Activated naive CD8-positive, alpha-beta T cell (primary cell): ENCODE data around the gene FAM47E.

Experiments
- H3K27ac Mint-ChIP-seq: one replicate; pipeline ENCODE4 v1.8.0; 2021; ENCODE audit warnings: mixed read lengths
- H3K27me3 Mint-ChIP-seq: one replicate; pipeline ENCODE4 v1.8.0; 2021; ENCODE audit warnings: mixed read lengths
- H3K36me3 Mint-ChIP-seq: one replicate; pipeline ENCODE4 v1.8.0; 2021; ENCODE audit warnings: mixed read lengths
- H3K4me1 Mint-ChIP-seq: one replicate; pipeline ENCODE4 v1.8.0; 2021; ENCODE audit warnings: low read depth, mixed read lengths
- H3K4me3 Mint-ChIP-seq: one replicate; pipeline ENCODE4 v1.8.0; 2021; ENCODE audit warnings: mild to moderate bottlenecking, mixed read lengths
- H3K9me3 Mint-ChIP-seq: one replicate; pipeline ENCODE4 v1.8.0; 2021; ENCODE audit warnings: low read depth, mixed read lengths

FAM47E gene

DNA sequence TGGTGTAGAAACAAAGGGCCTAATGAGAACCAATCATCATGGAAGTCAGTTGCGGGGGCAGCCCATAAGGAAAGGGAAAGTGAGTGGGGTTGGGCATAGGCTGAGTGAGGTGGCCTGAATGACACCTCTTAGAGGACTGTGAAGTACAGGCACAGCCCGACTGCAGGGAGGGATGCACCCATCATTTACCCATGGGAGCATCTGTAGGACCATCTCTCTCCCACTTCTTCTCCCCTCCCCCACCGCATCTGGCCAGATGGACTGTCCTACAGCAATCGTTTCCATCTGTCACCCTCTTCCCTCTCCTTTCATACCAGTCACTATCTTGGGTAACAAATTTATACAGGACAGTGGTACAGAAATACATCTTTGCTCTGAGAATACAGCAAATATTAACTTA, 59.2 kb downstream of the FAM47E start:
- Mint-ChIP-seq H3K27ac (no peak overlapping the region), H3K4me1 (peaks cover 5% of the 10 kb centered on the region), H3K36me3 (peaks cover 5% of the 10 kb centered on the region), H3K9me3 (peaks cover 4% of the 10 kb centered on the region), H3K27me3 (no peaks in the 10 kb centered on the region), H3K4me3 (no peak overlapping the region)

DNA sequence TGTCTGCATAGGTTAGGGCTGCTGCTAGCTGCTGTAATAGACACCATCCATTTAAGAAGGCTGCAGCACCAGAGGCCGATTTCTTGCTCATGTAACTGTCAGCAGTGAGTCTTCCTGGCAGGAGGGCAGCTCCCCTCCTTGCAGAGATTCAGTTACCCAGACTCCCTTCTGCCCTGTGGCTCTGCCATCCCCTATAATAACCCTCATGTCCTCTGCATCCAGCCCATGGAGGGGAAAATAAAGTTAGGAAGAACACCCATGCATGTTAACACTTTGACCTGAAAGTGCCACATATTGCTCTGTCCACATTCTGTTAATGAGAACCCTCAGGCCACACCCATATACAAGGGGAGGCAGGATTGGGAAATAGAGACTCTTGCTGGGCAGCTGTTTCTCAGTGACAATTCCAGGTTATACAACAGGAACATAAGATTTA, 60.4 kb downstream of the FAM47E start:
- H3K27me3 Mint-ChIP-seq = peaks cover 3% of the 10 kb centered on the region
- H3K4me1 Mint-ChIP-seq = peaks cover 3% of the 10 kb centered on the region
- H3K4me3 Mint-ChIP-seq = no peak overlapping the region
- peaks cover 11% of the 10 kb centered on the region for H3K36me3 Mint-ChIP-seq
- H3K9me3 Mint-ChIP-seq = peaks cover 4% of the 10 kb centered on the region
- no peak overlapping the region for H3K27ac Mint-ChIP-seq

DNA sequence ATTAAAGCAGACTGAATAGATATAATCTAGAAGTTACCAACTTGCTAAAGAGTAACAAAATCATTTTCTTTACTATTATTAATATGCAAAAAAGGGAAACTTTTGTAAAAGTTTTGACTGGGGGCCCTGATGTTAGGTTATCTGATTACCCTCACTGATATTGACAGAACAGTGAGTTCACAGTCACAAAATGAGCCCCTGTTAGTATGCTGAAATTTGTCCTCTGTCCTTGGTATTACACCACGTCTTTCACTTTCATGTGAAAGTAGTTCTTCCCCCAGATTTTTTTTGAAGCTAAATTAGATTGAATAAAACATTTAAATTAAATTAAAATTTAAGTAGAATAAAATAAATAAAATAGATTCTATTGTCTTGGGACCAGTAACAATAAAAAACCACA, 60.9 kb downstream of the FAM47E start:
- Mint-ChIP-seq H3K27me3 (peaks cover 5% of the 10 kb centered on the region), H3K36me3 (peaks cover 14% of the 10 kb centered on the region), H3K9me3 (peaks cover 8% of the 10 kb centered on the region), H3K4me1 (peaks cover under 1% of the 10 kb centered on the region), H3K27ac (no peak overlapping the region), H3K4me3 (no peak overlapping the region)

DNA sequence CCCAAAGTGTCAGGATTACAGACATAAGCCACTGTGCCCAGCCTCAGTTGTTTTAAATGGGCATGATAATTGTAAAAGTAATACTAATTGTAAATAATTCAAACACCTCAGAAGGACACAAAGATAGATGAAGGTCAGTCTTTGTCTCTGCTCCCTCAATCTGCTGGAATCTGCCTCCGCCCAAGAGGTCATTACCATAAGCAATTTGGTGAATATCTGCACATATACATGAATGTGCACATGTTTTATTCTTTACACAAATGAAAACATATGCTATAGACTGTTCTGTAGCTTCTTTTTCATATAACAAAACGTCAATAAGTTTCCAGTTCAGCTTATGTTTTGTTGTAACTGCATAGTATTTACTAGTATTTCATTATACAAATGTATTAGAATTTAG, 62.0 kb downstream of the FAM47E start:
- Mint-ChIP-seq H3K4me3 (no peak overlapping the region), H3K4me1 (no peaks in the 10 kb centered on the region), H3K27me3 (peaks cover 7% of the 10 kb centered on the region), H3K36me3 (peaks cover 16% of the 10 kb centered on the region), H3K27ac (no peak overlapping the region), H3K9me3 (peaks cover 8% of the 10 kb centered on the region)

DNA sequence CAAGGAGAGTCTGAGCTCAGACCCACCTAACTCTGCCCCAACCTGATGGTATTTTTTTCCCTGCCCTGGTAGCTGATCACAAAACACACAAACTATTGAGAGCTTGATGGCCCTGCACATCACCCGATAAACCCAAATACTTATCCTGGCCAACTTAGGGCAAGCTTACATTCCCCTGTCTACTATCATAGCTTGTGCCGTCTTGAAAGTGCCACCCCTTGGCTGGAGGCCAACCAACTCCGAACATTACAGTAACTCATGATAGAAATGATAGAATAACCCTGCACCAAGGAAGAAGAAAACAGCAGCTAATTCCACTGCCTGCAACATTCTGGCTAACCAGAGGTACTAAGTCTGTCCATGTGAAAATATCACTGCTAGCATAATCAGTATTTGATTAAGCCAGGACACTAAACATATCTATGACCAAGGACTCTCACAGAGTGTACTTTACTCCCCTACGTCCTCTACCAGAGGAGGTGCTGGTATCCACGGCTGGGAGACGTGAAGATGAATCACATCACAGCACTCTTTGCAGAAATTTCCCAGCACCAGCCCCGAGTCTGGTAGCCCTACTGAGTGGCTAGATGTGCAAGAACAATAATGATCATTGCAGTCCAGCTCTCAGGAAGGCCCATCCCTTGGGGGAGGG, 63.9 kb downstream of the FAM47E start:
- Mint-ChIP-seq H3K4me1 (no peaks in the 10 kb centered on the region), H3K9me3 (peaks cover 16% of the 10 kb centered on the region), H3K27ac (no peak overlapping the region), H3K36me3 (peaks cover 16% of the 10 kb centered on the region), H3K27me3 (peaks cover 7% of the 10 kb centered on the region), H3K4me3 (no peak overlapping the region)

DNA sequence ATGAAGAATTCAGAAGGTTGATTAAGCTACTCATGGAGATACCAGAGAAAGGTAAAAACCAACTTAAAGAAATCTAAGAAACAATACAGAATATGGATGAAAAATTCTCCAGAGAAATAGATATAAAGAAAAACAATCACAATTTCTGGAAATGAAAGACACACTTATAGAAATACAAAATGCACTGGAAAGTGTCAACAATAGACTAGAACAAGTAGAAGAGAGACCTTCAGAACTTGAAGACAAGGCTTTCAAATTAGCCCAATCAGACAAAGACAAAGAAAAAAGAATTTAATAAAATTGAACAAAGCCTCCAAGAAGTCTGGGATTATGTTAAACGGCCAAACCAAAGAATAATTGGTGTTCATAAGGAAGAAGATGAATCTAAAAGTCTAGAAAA, 64.6 kb downstream of the FAM47E start:
- Mint-ChIP-seq H3K4me3 (no peak overlapping the region), H3K9me3 (peaks cover 24% of the 10 kb centered on the region), H3K36me3 (peaks cover 16% of the 10 kb centered on the region), H3K27me3 (peaks cover 7% of the 10 kb centered on the region), H3K27ac (no peak overlapping the region), H3K4me1 (no peaks in the 10 kb centered on the region)

DNA sequence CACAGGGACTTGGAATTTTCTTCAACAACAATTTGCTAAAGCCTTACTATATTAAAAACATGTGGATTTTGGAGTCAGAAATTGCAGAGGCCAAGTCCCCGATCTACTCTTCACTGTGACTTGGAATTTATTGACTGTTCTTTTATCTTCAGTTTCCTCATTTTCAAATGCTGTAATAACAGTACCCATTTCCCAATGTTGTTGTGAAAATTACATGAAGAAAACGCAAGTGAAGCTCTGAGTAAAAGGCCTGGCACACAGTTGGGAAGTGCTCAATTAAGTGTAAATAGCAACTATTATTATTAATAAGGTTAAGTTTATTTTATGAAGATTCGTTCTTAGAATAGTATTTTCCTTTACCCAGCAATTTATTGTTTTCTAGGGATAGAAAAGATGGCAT, 70.7 kb downstream of the FAM47E start:
- Mint-ChIP-seq H3K27ac (no peak overlapping the region), H3K9me3 (peaks cover 32% of the 10 kb centered on the region), H3K4me3 (no peak overlapping the region), H3K4me1 (no peaks in the 10 kb centered on the region), H3K27me3 (peaks cover 2% of the 10 kb centered on the region), H3K36me3 (peaks cover 5% of the 10 kb centered on the region)

DNA sequence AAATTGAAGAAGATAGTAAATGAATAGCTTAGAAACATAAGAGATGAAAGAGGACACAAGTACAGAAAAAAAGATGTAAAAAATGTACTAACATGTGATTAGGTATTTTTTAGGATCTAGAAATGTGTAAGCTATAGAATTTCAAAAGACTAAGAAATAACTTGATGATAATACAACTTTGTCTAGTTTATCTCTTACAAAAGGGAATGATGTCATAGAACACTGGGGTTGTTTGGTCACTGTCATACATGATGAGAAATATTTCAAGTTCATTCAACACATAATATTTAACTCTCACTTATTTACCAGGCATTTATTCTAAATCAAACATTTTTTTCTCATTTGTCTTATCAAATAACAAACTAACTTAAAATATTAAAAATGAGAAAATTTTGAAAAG, 73.6 kb downstream of the FAM47E start:
- Mint-ChIP-seq H3K27ac (no peak overlapping the region), H3K27me3 (peaks cover 3% of the 10 kb centered on the region), H3K9me3 (peaks cover 36% of the 10 kb centered on the region), H3K4me1 (no peaks in the 10 kb centered on the region), H3K4me3 (no peak overlapping the region), H3K36me3 (peaks cover 8% of the 10 kb centered on the region)

DNA sequence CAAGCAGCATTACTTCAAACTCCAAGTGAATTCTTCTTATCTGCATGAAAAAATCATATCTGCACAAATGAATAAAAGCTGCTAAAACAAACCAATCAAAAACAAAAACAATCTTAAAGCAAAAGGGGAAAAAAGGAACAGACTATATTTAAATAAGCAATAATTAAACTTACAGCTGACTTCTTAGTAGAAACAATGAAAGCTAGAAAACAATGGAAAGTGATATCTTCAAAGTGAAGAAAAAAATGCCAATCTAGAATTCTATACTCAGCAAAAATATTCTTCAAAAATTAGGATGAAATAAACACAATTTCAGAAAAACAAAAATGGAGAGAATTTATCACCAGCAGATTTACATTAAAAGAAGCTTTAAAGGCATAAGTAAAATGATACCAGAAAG, 75.0 kb downstream of the FAM47E start:
- Mint-ChIP-seq H3K27ac (no peak overlapping the region), H3K4me1 (no peaks in the 10 kb centered on the region), H3K4me3 (no peak overlapping the region), H3K27me3 (peaks cover 4% of the 10 kb centered on the region), H3K36me3 (peaks cover 8% of the 10 kb centered on the region), H3K9me3 (peaks cover 24% of the 10 kb centered on the region)
